Stimulated activated naive B cell treated with anti-CD40 and anti-IgM and Interleukin-4, amounts not matched to agents 10 μg/mL and 1 μg/mL and 100 μg/mL, for 72 hours (primary cell): ENCODE data around the gene ARL6IP5.
A peak's percentile ranks its signal among the peaks of the same experiment; 100 is the strongest.

Source experiments
- ATAC-seq, 2 donors: fragments of 150-1000 bp; cut with Tn5 transposase; replicated peaks; 2 replicates each; pipeline ENCODE4 v1.10.0; 2021; ENCODE audit warnings: moderate library complexity in 1 of 2
- DNase-seq: peaks from one replicate; pipeline ENCODE4 v3.0.0; 2021
- H3K27ac Mint-ChIP-seq: one replicate; pipeline ENCODE4 v1.8.0; 2022; ENCODE audit warnings: mild to moderate bottlenecking, mixed read lengths
- H3K27me3 Mint-ChIP-seq, 2 donors: one replicate each; pipeline ENCODE4 v1.8.0; 2022; ENCODE audit warnings: mixed read lengths in 2 of 2
- H3K36me3 Mint-ChIP-seq, 2 donors: one replicate each; pipeline ENCODE4 v1.8.0; 2022; ENCODE audit warnings: mixed read lengths in 2 of 2, mild to moderate bottlenecking in 1 of 2
- H3K4me1 Mint-ChIP-seq, 2 donors: one replicate each; pipeline ENCODE4 v1.8.0; 2022; ENCODE audit warnings: mixed read lengths in 2 of 2, mild to moderate bottlenecking in 1 of 2
- H3K4me3 Mint-ChIP-seq, 2 donors: one replicate each; pipeline ENCODE4 v1.8.0; 2022; ENCODE audit warnings: mild to moderate bottlenecking in 2 of 2, mixed read lengths in 2 of 2, moderate library complexity in 1 of 2
- H3K9me3 Mint-ChIP-seq, 2 donors: one replicate each; pipeline ENCODE4 v1.8.0; 2022; ENCODE audit warnings: mixed read lengths in 2 of 2, mild to moderate bottlenecking in 1 of 2

Gene ARL6IP5

GRCh38 chr3:69094467-69095205, 9.9 kb downstream of the ARL6IP5 start:
- Mint-ChIP-seq H3K9me3 (peaks cover 0 to 2% of the 10 kb centered on the region in 2 donors), H3K27me3 (no peaks in the 10 kb centered on the region), H3K4me1 (peaks cover 51 to 73% of the 10 kb centered on the region in 2 donors), H3K4me3 (peak overlapping the region; percentile 52 to 66), H3K36me3 (peaks cover 24 to 44% of the 10 kb centered on the region in 2 donors), H3K27ac (peak overlapping the region; percentile 80)
- ATAC-seq (peak; percentile 22 to 25), DNase-seq (no peak)

- Mint-ChIP-seq H3K27me3 (no peaks in the 10 kb centered on the region), H3K9me3 (peaks cover 0 to 2% of the 10 kb centered on the region in 2 donors), H3K27ac (peak overlapping the region; percentile 93), H3K36me3 (peaks cover 28 to 44% of the 10 kb centered on the region in 2 donors), H3K4me1 (peaks cover 42 to 69% of the 10 kb centered on the region in 2 donors), H3K4me3 (peak overlapping the region; percentile 44 to 62)
- no peak for DNase-seq
- ATAC-seq = no peak
These were observed 10.9 kb downstream of the ARL6IP5 start for GRCh38 chr3:69095636-69096035.

- Mint-ChIP-seq H3K27me3 (no peaks in the 10 kb centered on the region), H3K4me1 (peaks cover 40 to 62% of the 10 kb centered on the region in 2 donors), H3K27ac (no peak overlapping the region), H3K9me3 (peaks cover 0 to 2% of the 10 kb centered on the region in 2 donors), H3K36me3 (peaks cover 28 to 41% of the 10 kb centered on the region in 2 donors), H3K4me3 (no peak overlapping the region)
- ATAC-seq = no peak
- DNase-seq = no peak
These were observed 11.6 kb downstream of the ARL6IP5 start for GRCh38 chr3:69096299-69096698.

GRCh38 chr3:69097407-69098086, 12.8 kb downstream of the ARL6IP5 start:
- DNase-seq (no peak), ATAC-seq (no peak)
- Mint-ChIP-seq H3K4me3 (no peak overlapping the region), H3K9me3 (peaks cover 0 to 2% of the 10 kb centered on the region in 2 donors), H3K4me1 (peaks cover 31 to 50% of the 10 kb centered on the region in 2 donors), H3K36me3 (peaks cover 33 to 40% of the 10 kb centered on the region in 2 donors), H3K27ac (peak overlapping the region; percentile 42), H3K27me3 (no peaks in the 10 kb centered on the region)

- no peak for DNase-seq
These were observed 14.8 kb downstream of the ARL6IP5 start for GRCh38 chr3:69099576-69099975.

GRCh38 chr3:69102384-69102783, 17.6 kb downstream of the ARL6IP5 start:
- Mint-ChIP-seq H3K4me3 (no peak overlapping the region), H3K27ac (no peak overlapping the region), H3K27me3 (no peaks in the 10 kb centered on the region), H3K4me1 (peaks cover 12 to 18% of the 10 kb centered on the region in 2 donors), H3K36me3 (peaks cover 28 to 36% of the 10 kb centered on the region in 2 donors), H3K9me3 (peaks cover 0 to 2% of the 10 kb centered on the region in 2 donors)
- ATAC-seq (no peak), DNase-seq (no peak)

More at GRCh38 chr3:69099576-69099975, 14.8 kb downstream of the ARL6IP5 start:
- Mint-ChIP-seq H3K4me1 (peaks cover 27 to 40% of the 10 kb centered on the region in 2 donors), H3K27ac (no peak overlapping the region), H3K9me3 (peaks cover 0 to 2% of the 10 kb centered on the region in 2 donors), H3K27me3 (no peaks in the 10 kb centered on the region), H3K36me3 (peaks cover 36 to 51% of the 10 kb centered on the region in 2 donors), H3K4me3 (no peak overlapping the region)
- ATAC-seq = no peak

GRCh38 chr3:69103123-69103522, 18.4 kb downstream of the ARL6IP5 start:
- Mint-ChIP-seq H3K4me3 (no peak overlapping the region), H3K27ac (peak overlapping the region; percentile 2), H3K36me3 (peaks cover 24 to 35% of the 10 kb centered on the region in 2 donors), H3K27me3 (no peaks in the 10 kb centered on the region), H3K9me3 (no peaks in the 10 kb centered on the region), H3K4me1 (peaks cover 10 to 13% of the 10 kb centered on the region in 2 donors)
- ATAC-seq (no peak), DNase-seq (no peak)

GRCh38 chr3:69104586-69104985, 19.8 kb downstream of the ARL6IP5 start:
- H3K27ac Mint-ChIP-seq = no peak overlapping the region
- H3K4me3 Mint-ChIP-seq = no peak overlapping the region
- peaks cover 9 to 12% of the 10 kb centered on the region in 2 donors for H3K4me1 Mint-ChIP-seq
- ATAC-seq (no peak), DNase-seq (no peak)
- no peaks in the 10 kb centered on the region for H3K9me3 Mint-ChIP-seq
- H3K36me3 Mint-ChIP-seq = peaks cover 22 to 33% of the 10 kb centered on the region in 2 donors
- H3K27me3 Mint-ChIP-seq = no peaks in the 10 kb centered on the region

GRCh38 chr3:69105320-69105719, 20.6 kb downstream of the ARL6IP5 start:
- no peaks in the 10 kb centered on the region for H3K27me3 Mint-ChIP-seq
- H3K36me3 Mint-ChIP-seq = peaks cover 16 to 26% of the 10 kb centered on the region in 2 donors
- H3K4me3 Mint-ChIP-seq = no peak overlapping the region
- H3K4me1 Mint-ChIP-seq = peaks cover 6 to 8% of the 10 kb centered on the region in 2 donors
- no peaks in the 10 kb centered on the region for H3K9me3 Mint-ChIP-seq
- no peak for DNase-seq
- no peak for ATAC-seq
- H3K27ac Mint-ChIP-seq = no peak overlapping the region

- Mint-ChIP-seq H3K9me3 (no peaks in the 10 kb centered on the region), H3K4me3 (no peak overlapping the region)
- DNase-seq = no peak
These were observed 23.1 kb downstream of the ARL6IP5 start for GRCh38 chr3:69107841-69108240.

GRCh38 chr3:69108811-69109210, 24.1 kb downstream of the ARL6IP5 start:
- DNase-seq = no peak
- Mint-ChIP-seq H3K36me3 (peaks cover 7 to 11% of the 10 kb centered on the region in 2 donors), H3K27me3 (no peaks in the 10 kb centered on the region), H3K4me1 (peaks cover 6 to 11% of the 10 kb centered on the region in 2 donors), H3K4me3 (no peak overlapping the region), H3K9me3 (no peaks in the 10 kb centered on the region), H3K27ac (no peak overlapping the region)
- ATAC-seq = no peak

More at GRCh38 chr3:69107841-69108240, 23.1 kb downstream of the ARL6IP5 start:
- Mint-ChIP-seq H3K27me3 (no peaks in the 10 kb centered on the region), H3K4me1 (peaks cover 6 to 11% of the 10 kb centered on the region in 2 donors), H3K36me3 (peaks cover 7 to 15% of the 10 kb centered on the region in 2 donors), H3K27ac (no peak overlapping the region)
- ATAC-seq = no peak

GRCh38 chr3:69110941-69111546, 26.3 kb downstream of the ARL6IP5 start:
- Mint-ChIP-seq H3K36me3 (peaks cover 0 to 4% of the 10 kb centered on the region in 2 donors), H3K4me1 (peaks cover 0 to 5% of the 10 kb centered on the region in 2 donors), H3K9me3 (no peaks in the 10 kb centered on the region), H3K27me3 (no peaks in the 10 kb centered on the region), H3K27ac (peak overlapping the region; percentile 20), H3K4me3 (no peak overlapping the region)
- DNase-seq (no peak), ATAC-seq (peak in 1 of 2 donors; percentile 59)

GRCh38 chr3:69113536-69113935, 28.8 kb downstream of the ARL6IP5 start:
- Mint-ChIP-seq H3K4me1 (peaks cover 0 to 3% of the 10 kb centered on the region in 2 donors), H3K36me3 (no peaks in the 10 kb centered on the region), H3K27ac (no peak overlapping the region), H3K27me3 (no peaks in the 10 kb centered on the region), H3K9me3 (no peaks in the 10 kb centered on the region), H3K4me3 (no peak overlapping the region)
- no peak for ATAC-seq
- DNase-seq = no peak

- Mint-ChIP-seq H3K4me3 (no peak overlapping the region), H3K36me3 (no peaks in the 10 kb centered on the region), H3K27me3 (peaks cover 0 to 5% of the 10 kb centered on the region in 2 donors), H3K9me3 (no peaks in the 10 kb centered on the region), H3K27ac (no peak overlapping the region), H3K4me1 (peaks cover 0 to 3% of the 10 kb centered on the region in 2 donors)
- DNase-seq = no peak
- no peak for ATAC-seq
These were observed 31.0 kb downstream of the ARL6IP5 start for GRCh38 chr3:69115731-69116130.
